Measurements from ENCODE around the gene ARHGAP26.
A peak's percentile ranks its signal among the peaks of the same experiment; 100 is the strongest.

The ARHGAP26 gene

GRCh38 chr5:142863856-142864255 lies 93.7 kb downstream of the ARHGAP26 start:
- no peak for TF ChIP-seq JUND (IDR thresholded peaks at IDR 0.05; ENCODE audit: low read depth)
- no peak for DNase-seq (ENCODE audit: low read depth in 1 of 2, low spot score in 1 of 2)
- in situ Hi-C loops (cut with HindIII; ENCODE audit: low pct_unique_long_range_greater_than_20kb, low sequenced_read_pairs), result no loop called here

GRCh38 chr5:142864290-142865260 lies 94.4 kb downstream of the ARHGAP26 start:
- in situ Hi-C loops (cut with HindIII; ENCODE audit: low pct_unique_long_range_greater_than_20kb, low sequenced_read_pairs), result no loop called here
- DNase-seq (ENCODE audit: low read depth in 1 of 2, low spot score in 1 of 2), result no peak
- TF ChIP-seq JUND (IDR thresholded peaks at IDR 0.05; ENCODE audit: low read depth), result no peak

GRCh38 chr5:142865631-142866030 lies 95.5 kb downstream of the ARHGAP26 start:
- DNase-seq (ENCODE audit: low read depth in 1 of 2, low spot score in 1 of 2), result peak in 1 of 2 experiments; percentile 62
- TF ChIP-seq JUND (IDR thresholded peaks at IDR 0.05; ENCODE audit: low read depth), result no peak
- in situ Hi-C loops (cut with HindIII; ENCODE audit: low pct_unique_long_range_greater_than_20kb, low sequenced_read_pairs), result no loop called here

- TF ChIP-seq JUND (IDR thresholded peaks at IDR 0.05; ENCODE audit: low read depth), result no peak
- DNase-seq (ENCODE audit: low read depth in 1 of 2, low spot score in 1 of 2), result peak; percentile 79 to 86
- in situ Hi-C loops (cut with HindIII; ENCODE audit: low pct_unique_long_range_greater_than_20kb, low sequenced_read_pairs), result no loop called here
Observed at GRCh38 chr5:142866563-142867275, 96.5 kb downstream of the ARHGAP26 start.

- TF ChIP-seq JUND (IDR thresholded peaks at IDR 0.05; ENCODE audit: low read depth), result no peak
- DNase-seq (ENCODE audit: low read depth in 1 of 2, low spot score in 1 of 2), result no peak
- in situ Hi-C loops (cut with HindIII; ENCODE audit: low pct_unique_long_range_greater_than_20kb, low sequenced_read_pairs), result no loop called here
Observed at GRCh38 chr5:142869886-142870285, 99.7 kb downstream of the ARHGAP26 start.

- TF ChIP-seq JUND (IDR thresholded peaks at IDR 0.05; ENCODE audit: low read depth), result no peak
- no peak for DNase-seq (ENCODE audit: low read depth in 1 of 2, low spot score in 1 of 2)
- in situ Hi-C loops (cut with HindIII; ENCODE audit: low pct_unique_long_range_greater_than_20kb, low sequenced_read_pairs), result no loop called here
Observed at GRCh38 chr5:142870532-142871362, 100.6 kb downstream of the ARHGAP26 start.

GRCh38 chr5:142871363-142872193 lies 101.4 kb downstream of the ARHGAP26 start:
- no peak for DNase-seq (ENCODE audit: low read depth in 1 of 2, low spot score in 1 of 2)
- no peak for TF ChIP-seq JUND (IDR thresholded peaks at IDR 0.05; ENCODE audit: low read depth)
- in situ Hi-C loops (cut with HindIII; ENCODE audit: low pct_unique_long_range_greater_than_20kb, low sequenced_read_pairs), result no loop called here

- DNase-seq (ENCODE audit: low read depth in 1 of 2, low spot score in 1 of 2), result no peak
- in situ Hi-C loops (cut with HindIII; ENCODE audit: low pct_unique_long_range_greater_than_20kb, low sequenced_read_pairs), result no loop called here
- no peak for TF ChIP-seq JUND (IDR thresholded peaks at IDR 0.05; ENCODE audit: low read depth)
Observed at GRCh38 chr5:142872217-142872616, 102.0 kb downstream of the ARHGAP26 start.

- DNase-seq (ENCODE audit: low read depth in 1 of 2, low spot score in 1 of 2), result no peak
- no peak for TF ChIP-seq JUND (IDR thresholded peaks at IDR 0.05; ENCODE audit: low read depth)
- in situ Hi-C loops (cut with HindIII; ENCODE audit: low pct_unique_long_range_greater_than_20kb, low sequenced_read_pairs), result no loop called here
Observed at GRCh38 chr5:142872795-142873194, 102.6 kb downstream of the ARHGAP26 start.

GRCh38 chr5:142873831-142874230 lies 103.7 kb downstream of the ARHGAP26 start:
- DNase-seq (ENCODE audit: low read depth in 1 of 2, low spot score in 1 of 2), result no peak
- in situ Hi-C loops (cut with HindIII; ENCODE audit: low pct_unique_long_range_greater_than_20kb, low sequenced_read_pairs), result no loop called here
- TF ChIP-seq JUND (IDR thresholded peaks at IDR 0.05; ENCODE audit: low read depth), result no peak

GRCh38 chr5:142874540-142874939 lies 104.4 kb downstream of the ARHGAP26 start:
- in situ Hi-C loops (cut with HindIII; ENCODE audit: low pct_unique_long_range_greater_than_20kb, low sequenced_read_pairs), result no loop called here

More at GRCh38 chr5:142874540-142874939, 104.4 kb downstream of the ARHGAP26 start:
- TF ChIP-seq JUND (IDR thresholded peaks at IDR 0.05; ENCODE audit: low read depth), result no peak
- DNase-seq (ENCODE audit: low read depth in 1 of 2, low spot score in 1 of 2), result peak in 1 of 2 experiments; percentile 55

Measured in T47D (cell line).